Colonic mucosa (tissue), 4 donors: ENCODE data around the gene NCK2. TPM values are rescaled to one million over a fixed set of nuclear protein-coding genes. Genes with fewer than 3 reads are reported as not detected.

Experiments
- DNase-seq: peaks from one replicate; pipeline ENCODE4 v3.0.0-alpha.2; 2020
- H3K27ac ChIP-seq: fragments of 200-600 bp; one replicate; pipeline ENCODE4 v1.8.0; 2021
- H3K27me3 ChIP-seq: fragments of 200-600 bp; one replicate; pipeline ENCODE4 v1.8.0; 2021
- H3K36me3 ChIP-seq: fragments of 200-600 bp; one replicate; pipeline ENCODE4 v1.8.0; 2021
- H3K4me1 ChIP-seq: fragments of 200-600 bp; one replicate; pipeline ENCODE4 v1.8.0; 2021; ENCODE audit warnings: mild to moderate bottlenecking
- H3K4me3 ChIP-seq: fragments of 200-600 bp; one replicate; pipeline ENCODE4 v1.8.0; 2021
- H3K9ac ChIP-seq, 2 donors: one replicate each; pipeline ENCODE4 v1.7.0; 2013; ENCODE audit warnings: control low read depth in 2 of 2, low read depth in 2 of 2, low read length in 2 of 2
- H3K9me3 ChIP-seq: fragments of 200-600 bp; one replicate; pipeline ENCODE4 v1.8.0; 2021
- intact Hi-C: fragments of 100-400 bp; cut with DNase I; formaldehyde crosslinking; loops from one replicate; pipeline ENCODE4 v1.14.1; 2022
- total RNA-seq, 2 donors: library from RNA; stranded (reverse); fragmentation: NEBNext Ultra II Directional in 1 of 2; extraction: Animal tissue kit (Norgen Biotek cat#: 25700) in 1 of 2; gene quantifications; one replicate each; pipeline ENCODE4 v1.2.1, GENCODE V29; 2021
- TF ChIP-seq, protein P1 (sequence below): fragments of 200-600 bp; IDR thresholded peaks from one replicate; pipeline ENCODE4 v1.8.0; 2022; ENCODE audit warnings: antibody characterized with exemption, mild to moderate bottlenecking
- donor health status: healthy.
- donor health status: DM: no; HTN: no; CAD: no.
- donor health status: DM: no; HTN: no; CAD: no.

The NCK2 gene
- total RNA-seq, 2 donors from 2014 or later = 51.3 to 67.5 TPM

DNA sequence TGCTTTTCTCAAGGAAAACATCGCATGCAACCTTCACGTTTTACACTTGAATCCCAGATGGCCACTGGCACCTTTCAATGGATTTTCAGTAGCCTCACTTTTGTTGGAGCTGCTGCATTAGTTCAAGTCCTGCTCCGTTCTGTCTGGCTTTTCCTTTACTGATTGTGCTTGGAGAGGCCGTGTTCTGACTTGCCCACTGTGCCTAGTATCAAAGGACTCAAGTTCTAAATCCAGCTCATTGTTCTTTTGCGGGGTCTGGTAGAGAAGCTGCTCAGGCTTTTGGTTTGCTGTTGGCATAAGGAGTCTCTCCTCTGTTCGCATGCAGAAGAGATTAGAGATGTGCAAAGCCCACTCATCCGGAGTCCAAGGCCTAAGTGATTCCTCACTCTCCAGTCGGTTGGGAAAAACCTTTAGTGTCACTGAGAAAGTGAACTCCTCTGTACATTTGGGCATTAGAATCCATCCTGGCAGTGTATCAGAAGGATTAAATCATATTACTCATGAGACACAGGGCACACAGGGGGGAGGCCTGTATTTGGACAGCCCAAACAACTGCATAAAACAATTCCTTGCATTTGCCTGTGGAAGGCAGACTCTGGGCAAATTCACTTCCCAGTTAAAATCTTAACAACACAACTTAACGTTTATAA is 69.7 kb downstream of the NCK2 start:
- Histone ChIP-seq H3K4me3 (no peak overlapping the region), H3K27ac (no peak overlapping the region), H3K36me3 (no peaks in the 10 kb centered on the region), H3K9me3 (no peaks in the 10 kb centered on the region), H3K9ac (no peak overlapping the region), H3K4me1 (no peaks in the 10 kb centered on the region), H3K27me3 (no peaks in the 10 kb centered on the region)
- no peak for DNase-seq
- TF ChIP-seq, protein P1, sequence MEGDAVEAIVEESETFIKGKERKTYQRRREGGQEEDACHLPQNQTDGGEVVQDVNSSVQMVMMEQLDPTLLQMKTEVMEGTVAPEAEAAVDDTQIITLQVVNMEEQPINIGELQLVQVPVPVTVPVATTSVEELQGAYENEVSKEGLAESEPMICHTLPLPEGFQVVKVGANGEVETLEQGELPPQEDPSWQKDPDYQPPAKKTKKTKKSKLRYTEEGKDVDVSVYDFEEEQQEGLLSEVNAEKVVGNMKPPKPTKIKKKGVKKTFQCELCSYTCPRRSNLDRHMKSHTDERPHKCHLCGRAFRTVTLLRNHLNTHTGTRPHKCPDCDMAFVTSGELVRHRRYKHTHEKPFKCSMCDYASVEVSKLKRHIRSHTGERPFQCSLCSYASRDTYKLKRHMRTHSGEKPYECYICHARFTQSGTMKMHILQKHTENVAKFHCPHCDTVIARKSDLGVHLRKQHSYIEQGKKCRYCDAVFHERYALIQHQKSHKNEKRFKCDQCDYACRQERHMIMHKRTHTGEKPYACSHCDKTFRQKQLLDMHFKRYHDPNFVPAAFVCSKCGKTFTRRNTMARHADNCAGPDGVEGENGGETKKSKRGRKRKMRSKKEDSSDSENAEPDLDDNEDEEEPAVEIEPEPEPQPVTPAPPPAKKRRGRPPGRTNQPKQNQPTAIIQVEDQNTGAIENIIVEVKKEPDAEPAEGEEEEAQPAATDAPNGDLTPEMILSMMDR = no peak
- intact Hi-C loops = no loop called here

DNA sequence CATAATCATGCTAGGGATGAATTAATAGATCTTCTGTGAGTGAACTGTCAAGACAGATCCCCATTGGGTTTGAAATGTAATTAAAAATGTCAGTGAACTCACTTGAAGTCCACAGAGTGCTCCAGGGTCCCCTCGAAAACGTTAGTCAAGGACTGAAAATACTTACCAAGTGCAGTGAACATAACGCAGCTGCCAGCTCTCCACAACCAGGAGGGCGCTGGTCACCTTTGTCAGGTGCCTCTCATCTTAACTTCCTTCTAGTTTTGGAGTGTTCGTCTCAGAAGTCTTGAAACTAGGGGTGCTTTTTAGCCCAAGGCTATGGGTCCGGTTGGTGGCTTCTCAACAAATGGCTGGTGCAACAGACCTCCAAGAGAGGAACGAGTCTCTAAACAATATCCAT is 70.7 kb downstream of the NCK2 start:
- no peak for DNase-seq
- no peak overlapping the region for H3K4me3 ChIP-seq
- intact Hi-C loops = no loop called here
- H3K36me3 ChIP-seq = no peaks in the 10 kb centered on the region
- no peak overlapping the region for H3K27ac ChIP-seq
- TF ChIP-seq, protein P1 = no peak
- H3K9me3 ChIP-seq = no peaks in the 10 kb centered on the region
- H3K27me3 ChIP-seq = no peaks in the 10 kb centered on the region
- no peak overlapping the region for H3K9ac ChIP-seq
- H3K4me1 ChIP-seq = no peaks in the 10 kb centered on the region

DNA sequence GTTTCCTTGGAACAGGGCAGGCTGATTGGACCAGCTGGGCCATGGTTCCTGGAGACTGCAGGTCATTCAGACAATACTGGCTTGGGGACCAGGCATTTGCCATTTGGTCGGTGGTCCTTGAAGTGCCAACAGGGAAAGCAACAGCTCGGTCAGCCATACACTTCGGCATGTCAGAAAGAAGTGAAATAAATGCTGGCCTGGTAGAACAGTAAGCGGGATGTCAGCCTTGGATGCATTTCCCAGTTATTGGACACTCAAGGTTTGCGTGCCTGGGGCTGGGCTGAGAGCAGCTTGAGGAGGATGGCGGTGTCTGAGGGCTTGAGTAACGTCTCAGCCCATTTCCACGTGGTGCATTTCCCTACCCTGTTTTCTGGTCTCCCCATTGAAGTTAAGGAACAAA is 75.4 kb downstream of the NCK2 start:
- no peak for DNase-seq
- Histone ChIP-seq H3K36me3 (no peaks in the 10 kb centered on the region), H3K4me1 (peaks cover 6% of the 10 kb centered on the region), H3K27me3 (no peaks in the 10 kb centered on the region), H3K27ac (no peak overlapping the region), H3K4me3 (no peak overlapping the region), H3K9ac (no peak overlapping the region), H3K9me3 (no peaks in the 10 kb centered on the region)
- TF ChIP-seq, protein P1 = no peak
- intact Hi-C loops = no loop called here

DNA sequence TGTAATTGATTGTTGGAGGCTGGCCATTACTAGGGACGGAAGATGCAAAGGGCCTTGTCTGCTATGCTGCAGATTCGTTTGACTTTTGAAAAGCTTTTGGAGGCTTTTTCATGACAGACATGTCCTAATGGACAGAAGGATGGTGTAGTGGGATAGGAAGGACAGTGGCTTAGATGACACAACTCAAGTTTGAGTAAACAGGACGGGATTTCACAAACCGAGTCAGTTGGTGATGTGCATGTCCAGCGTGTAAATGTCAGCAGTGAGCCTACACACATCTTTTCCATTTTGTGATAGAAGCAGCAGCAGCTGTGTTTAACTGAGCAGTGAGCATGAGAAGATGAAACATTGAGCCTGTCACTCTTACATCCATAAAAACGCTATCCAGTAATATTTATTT is 76.0 kb downstream of the NCK2 start:
- intact Hi-C loops = no loop called here
- DNase-seq = no peak
- Histone ChIP-seq H3K9me3 (no peaks in the 10 kb centered on the region), H3K27ac (no peak overlapping the region), H3K4me3 (no peak overlapping the region), H3K4me1 (peaks cover 6% of the 10 kb centered on the region), H3K9ac (no peak overlapping the region), H3K36me3 (no peaks in the 10 kb centered on the region), H3K27me3 (no peaks in the 10 kb centered on the region)
- TF ChIP-seq, protein P1 = no peak

DNA sequence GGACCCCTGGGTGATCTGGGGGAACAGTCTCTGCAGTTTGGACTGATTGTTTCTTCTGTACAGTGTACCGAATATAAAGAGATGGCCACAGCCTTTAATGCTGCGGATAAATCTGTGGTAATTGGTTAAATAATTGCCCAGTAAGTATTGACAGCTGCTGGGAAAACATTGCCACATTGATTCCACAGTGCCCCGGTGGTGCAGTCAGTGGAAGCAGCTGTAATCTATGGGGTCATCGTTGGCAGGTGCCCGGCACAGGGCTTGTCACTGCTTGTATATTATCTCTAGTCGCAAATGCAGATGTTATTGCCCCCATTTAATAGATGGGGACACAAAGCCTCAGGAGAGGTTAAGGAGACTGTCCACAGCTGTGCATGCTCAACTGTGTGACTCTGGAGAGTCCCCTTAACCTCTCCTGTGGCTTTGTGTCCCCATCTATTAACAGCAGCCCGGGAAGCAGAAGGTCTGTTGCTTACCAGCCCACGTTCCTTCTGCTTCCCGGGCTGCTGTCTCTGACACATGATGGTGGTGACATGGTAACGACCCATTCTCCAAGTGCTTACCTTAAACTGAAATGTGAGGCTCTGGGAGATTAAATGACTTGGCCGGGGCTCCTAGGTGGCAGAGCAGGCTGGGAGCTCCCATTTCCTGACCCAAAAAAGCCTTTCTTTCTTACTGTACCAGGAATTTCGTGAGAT is 76.9 kb downstream of the NCK2 start:
- Histone ChIP-seq H3K4me1 (peaks cover 6% of the 10 kb centered on the region), H3K9ac (no peak overlapping the region)
- no peak for DNase-seq

More for the DNA sequence above, 76.9 kb downstream of the NCK2 start:
- TF ChIP-seq, protein P1 = no peak
- Histone ChIP-seq H3K27ac (no peak overlapping the region), H3K4me3 (no peak overlapping the region), H3K27me3 (no peaks in the 10 kb centered on the region), H3K9me3 (no peaks in the 10 kb centered on the region), H3K36me3 (no peaks in the 10 kb centered on the region)
- intact Hi-C loops = no loop called here
